ENCODE results near the gene DDB1. TPM values are rescaled to one million over a fixed set of nuclear protein-coding genes. Genes with fewer than 3 reads are reported as not detected.

DDB1 gene
- total and polyA plus RNA-seq, 2 of the 13 experiments (the other 11 are each of a cell fraction or from before 2014, with no cell fraction given) = 217 to 266 TPM

DNA sequence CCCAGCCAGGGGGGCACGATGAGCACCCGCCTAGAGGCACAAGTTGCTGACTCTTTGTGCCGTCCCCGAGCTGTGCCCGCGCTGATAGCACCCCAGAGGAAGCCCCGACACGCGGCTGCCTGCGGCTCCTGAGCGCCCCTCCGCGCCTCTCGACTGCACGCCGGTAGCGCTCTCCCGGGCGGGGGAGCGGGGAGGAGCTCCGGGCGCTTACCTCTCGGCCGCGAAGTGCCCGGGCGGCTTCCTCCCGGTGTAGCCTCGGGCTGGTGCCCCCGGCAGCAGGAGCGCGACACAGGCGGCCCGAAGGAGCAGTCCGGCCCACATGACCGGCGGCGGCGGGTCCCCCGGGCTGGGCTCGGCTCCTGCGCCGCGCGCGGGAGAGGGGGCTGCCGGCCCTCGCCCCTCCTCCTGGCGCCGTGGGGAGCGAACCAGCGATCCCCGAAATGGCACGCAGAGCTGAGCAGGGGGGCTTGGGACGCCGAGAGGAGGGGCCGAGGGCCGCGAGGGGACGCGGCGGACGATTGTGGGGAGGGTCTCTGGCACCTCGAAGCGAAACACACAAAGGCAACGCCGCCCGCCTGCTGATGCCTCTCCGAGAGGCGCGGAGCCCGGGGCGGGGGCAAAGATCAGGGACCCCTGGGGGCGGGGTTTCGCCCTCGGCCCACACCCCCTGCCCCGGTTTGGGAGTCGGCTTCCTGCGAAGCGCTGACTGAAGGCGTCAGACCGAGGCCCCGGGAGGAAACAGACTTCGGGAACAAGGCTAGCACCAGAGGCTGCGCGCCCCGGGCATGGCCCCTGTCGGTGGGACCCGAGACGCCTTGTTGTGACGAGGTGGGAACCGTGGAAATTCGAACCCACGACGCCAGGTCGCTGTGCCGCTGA lies 37.9 kb downstream of the DDB1 start, which contains the start of gene VWCE (continued):
- no peak; the same call in 1 of the 2 replicates for TF ChIP-seq IRF1 (CRISPR knock-in tag; IDR thresholded peaks at IDR 0.05; ENCODE audit: low read depth)
- no peak; the same call in 1 of the 2 replicates for TF ChIP-seq SMYD3 (CRISPR knock-in tag; IDR thresholded peaks at IDR 0.05)
- no peak for TF ChIP-seq GFI1 (CRISPR knock-in tag; IDR thresholded peaks at IDR 0.05; ENCODE audit: borderline replicate concordance)
- 0 out of 2 replicates have a peak, but pooled peaks have one; percentile 5 for TF ChIP-seq ZBTB8A (CRISPR knock-in tag; IDR thresholded peaks at IDR 0.05; ENCODE audit: borderline replicate concordance, low read depth)
- no peak; the same call in 1 of the 2 replicates for TF ChIP-seq CREBL2 (CRISPR knock-in tag; IDR thresholded peaks at IDR 0.05; ENCODE audit: borderline replicate concordance)
- no peak for TF ChIP-seq PAWR (CRISPR knock-in tag; IDR thresholded peaks at IDR 0.05; ENCODE audit: borderline replicate concordance)
- TF ChIP-seq KMT2B (CRISPR knock-in tag; IDR thresholded peaks at IDR 0.05) = peak; percentile 54
- no peak for TF ChIP-seq FOXP1 (IDR thresholded peaks at IDR 0.05)
- no peak for TF ChIP-seq FOXP1 (CRISPR knock-in tag; IDR thresholded peaks at IDR 0.05)
- TF ChIP-seq GLI4 (CRISPR knock-in tag; IDR thresholded peaks at IDR 0.05; ENCODE audit: borderline replicate concordance) = peak; percentile 37; the same call in 1 of the 2 replicates
- peak; percentile 62; the same call in 1 of the 2 replicates for TF ChIP-seq ZBTB42 (CRISPR knock-in tag; IDR thresholded peaks at IDR 0.05)
- TF ChIP-seq UBTF (CRISPR knock-in tag; IDR thresholded peaks at IDR 0.05) = peak; percentile 89; the same call in 1 of the 2 replicates
- TF ChIP-seq SMAD3 (CRISPR knock-in tag; IDR thresholded peaks at IDR 0.05) = peak; percentile 64; the same call in 1 of the 2 replicates
- no peak for TF ChIP-seq ZSCAN9 (CRISPR knock-in tag; IDR thresholded peaks at IDR 0.05; ENCODE audit: borderline replicate concordance)
- no peak for TF ChIP-seq ATF1 (CRISPR knock-in tag; IDR thresholded peaks at IDR 0.05)
- peak; percentile 35; the same call in 1 of the 2 replicates for TF ChIP-seq MAZ (IDR thresholded peaks at IDR 0.05; ENCODE audit: borderline replicate concordance, low read depth, low read length)
- peak; percentile 80; the same call in 1 of the 2 replicates for TF ChIP-seq MAZ (CRISPR knock-in tag; IDR thresholded peaks at IDR 0.05; ENCODE audit: low read depth)
- no peak for TF ChIP-seq SRSF4 (IDR thresholded peaks at IDR 0.05; ENCODE audit: low read depth, low read length, poor library complexity, severe bottlenecking)
- 0 out of 2 replicates have a peak, but pooled peaks have one; percentile 38 for TF ChIP-seq MEF2D (CRISPR knock-in tag; IDR thresholded peaks at IDR 0.05)
- no peak; the same call in 1 of the 2 replicates for TF ChIP-seq ARNT2 (CRISPR knock-in tag; IDR thresholded peaks at IDR 0.05; ENCODE audit: low read depth)
- no peak for TF ChIP-seq ZNF7 (CRISPR knock-in tag; IDR thresholded peaks at IDR 0.05)
- no peak for TF ChIP-seq SMAD9 (CRISPR knock-in tag; IDR thresholded peaks at IDR 0.05)
- TF ChIP-seq FOSL1 (CRISPR knock-in tag; IDR thresholded peaks at IDR 0.05; ENCODE audit: borderline replicate concordance) = no peak
- TF ChIP-seq REPIN1 (CRISPR knock-in tag; IDR thresholded peaks at IDR 0.05; ENCODE audit: borderline replicate concordance, low read depth) = no peak
- TF ChIP-seq ZBTB7B (CRISPR knock-in tag; IDR thresholded peaks at IDR 0.05) = peak; percentile 45
- no peak for TF ChIP-seq ZNF567 (CRISPR knock-in tag; IDR thresholded peaks at IDR 0.05; ENCODE audit: borderline replicate concordance)
- TF ChIP-seq SUZ12 (IDR thresholded peaks at IDR 0.05; ENCODE audit: low read depth, low read length) = no peak
- no peak for TF ChIP-seq MAFK (conservative IDR thresholded peaks at IDR 0.05 in 1 of 2, IDR thresholded peaks at IDR 0.05 in 1 of 2; ENCODE audit: low read length in 2 of 2)
- TF ChIP-seq TCF7 (IDR thresholded peaks at IDR 0.05; ENCODE audit: low read depth) = no peak
